OCI-LY3 (cell line): ENCODE results near the gene MISP.

Source experiments
- H2AFZ ChIP-seq: fragments of 200-600, 300-600 bp; shearing (Covaris generic); 2 replicates; pipeline ENCODE4 v1.6.0; 2014; ENCODE audit warnings: antibody characterized with exemption, low read depth, low read length
- H3K27ac ChIP-seq: fragments of 200-600, 300-600 bp; sonication (generic); 2 replicates; pipeline ENCODE4 v1.5.1; 2014; ENCODE audit warnings: mild to moderate bottlenecking, low read length, moderate library complexity, mixed read lengths
- H3K27me3 ChIP-seq: fragments of 200-600, 300-600 bp; sonication (generic); 2 replicates; pipeline ENCODE4 v1.6.1; 2014; ENCODE audit warnings: low read depth, low read length, mixed read lengths
- H3K36me3 ChIP-seq: fragments of 200-600, 300-600 bp; sonication (generic); replicated peaks from 2 replicates; pipeline ENCODE3; 2014; ENCODE audit warnings: low read depth, low read length, mixed read lengths
- H3K4me1 ChIP-seq: fragments of 300-600, 200-600 bp; sonication (generic); 2 replicates; pipeline ENCODE4 v1.6.1; 2014; ENCODE audit warnings: low read length, mixed read lengths
- H3K4me2 ChIP-seq: fragments of 200-600, 300-600 bp; sonication (generic); 2 replicates; pipeline ENCODE4 v1.6.1; 2014; ENCODE audit warnings: low read length, mixed read lengths
- H3K4me3 ChIP-seq: fragments of 300-600, 200-600 bp; sonication (generic); 2 replicates; pipeline ENCODE4 v1.5.1; 2014; ENCODE audit warnings: antibody characterized with exemption, mild to moderate bottlenecking, low read length, moderate library complexity
- H3K79me2 ChIP-seq: fragments of 300-600, 200-600 bp; shearing (Covaris generic); 2 replicates; pipeline ENCODE4 v1.6.1; 2014; ENCODE audit warnings: mild to moderate bottlenecking, low read length, mixed read lengths
- H3K9ac ChIP-seq: fragments of 300-600, 200-600 bp; shearing (Covaris generic); 2 replicates; pipeline ENCODE4 v1.6.0; 2014; ENCODE audit warnings: mild to moderate bottlenecking, low read length, moderate library complexity
- H3K9me3 ChIP-seq: fragments of 200-600, 300-600 bp; shearing (Covaris generic); 2 replicates; pipeline ENCODE4 v1.6.1; 2014; ENCODE audit warnings: low read length, mixed read lengths; ENCODE audit not compliant: insufficient read depth
- H4K20me1 ChIP-seq: fragments of 200-600, 300-600 bp; sonication (generic); 2 replicates; pipeline ENCODE4 v1.6.1; 2016; ENCODE audit warnings: low read length, mixed read lengths; ENCODE audit not compliant: insufficient read depth
- CTCF ChIP-seq: fragments of 200-600, 300-600 bp; sonication (generic); IDR thresholded peaks from 2 replicates; pipeline ENCODE4 v1.5.1; 2014; ENCODE audit warnings: antibody characterized with exemption, low read length, low read depth
- EZH2phosphoT487 ChIP-seq: fragments of 200-600 bp; shearing (Covaris generic); IDR thresholded peaks from 2 replicates; pipeline ENCODE4 v1.6.1; 2018; ENCODE audit warnings: antibody characterized with exemption, mixed run types, low read depth

The MISP gene

GRCh38 chr19:808423-808775 lies 57.5 kb downstream of the MISP start:
- H2AFZ ChIP-seq: no peak overlapping the region
- peaks cover 61% of the 10 kb centered on the region for H3K79me2 ChIP-seq
- H3K27ac ChIP-seq: no peak overlapping the region
- TF ChIP-seq CTCF: no peak
- TF ChIP-seq EZH2phosphoT487: no peak
- H3K36me3 ChIP-seq: peaks cover 91% of the 10 kb centered on the region
- no peaks in the 10 kb centered on the region for H3K4me1 ChIP-seq
- H3K4me2 ChIP-seq: no peak overlapping the region
- H4K20me1 ChIP-seq: peaks cover 82% of the 10 kb centered on the region
- H3K9me3 ChIP-seq: no peaks in the 10 kb centered on the region
- no peak overlapping the region for H3K9ac ChIP-seq
- no peaks in the 10 kb centered on the region for H3K27me3 ChIP-seq
- H3K4me3 ChIP-seq: no peak overlapping the region

GRCh38 chr19:810077-810855 lies 59.4 kb downstream of the MISP start:
- TF ChIP-seq CTCF (no peak), EZH2phosphoT487 (no peak)
- H4K20me1 ChIP-seq: peaks cover 63% of the 10 kb centered on the region

GRCh38 chr19:810883-811489 lies 60.1 kb downstream of the MISP start:
- no peak overlapping the region for H3K9ac ChIP-seq
- H3K79me2 ChIP-seq: peaks cover 35% of the 10 kb centered on the region
- H3K4me3 ChIP-seq: no peak overlapping the region
- H3K9me3 ChIP-seq: no peaks in the 10 kb centered on the region
- no peak overlapping the region for H3K27ac ChIP-seq
- H3K4me2 ChIP-seq: no peak overlapping the region
- peaks cover 90% of the 10 kb centered on the region for H3K36me3 ChIP-seq
- H3K4me1 ChIP-seq: no peaks in the 10 kb centered on the region
- TF ChIP-seq CTCF: no peak
- TF ChIP-seq EZH2phosphoT487: no peak
- no peaks in the 10 kb centered on the region for H3K27me3 ChIP-seq
- H4K20me1 ChIP-seq: peaks cover 56% of the 10 kb centered on the region
- H2AFZ ChIP-seq: no peak overlapping the region

More at GRCh38 chr19:810077-810855, 59.4 kb downstream of the MISP start:
- Histone ChIP-seq H3K9me3 (no peaks in the 10 kb centered on the region), H3K9ac (no peak overlapping the region), H3K4me1 (no peaks in the 10 kb centered on the region), H3K4me3 (no peak overlapping the region), H3K36me3 (peaks cover 91% of the 10 kb centered on the region), H3K27ac (no peak overlapping the region), H2AFZ (no peak overlapping the region), H3K4me2 (no peak overlapping the region), H3K79me2 (peaks cover 42% of the 10 kb centered on the region), H3K27me3 (no peaks in the 10 kb centered on the region)

GRCh38 chr19:811506-812048 lies 60.7 kb downstream of the MISP start:
- peaks cover 87% of the 10 kb centered on the region for H3K36me3 ChIP-seq
- no peak overlapping the region for H3K4me3 ChIP-seq
- H3K79me2 ChIP-seq: peaks cover 29% of the 10 kb centered on the region
- no peaks in the 10 kb centered on the region for H3K4me1 ChIP-seq
- H3K27ac ChIP-seq: no peak overlapping the region
- peaks cover 50% of the 10 kb centered on the region for H4K20me1 ChIP-seq
- H3K27me3 ChIP-seq: no peaks in the 10 kb centered on the region
- TF ChIP-seq CTCF: no peak
- TF ChIP-seq EZH2phosphoT487: no peak
- H2AFZ ChIP-seq: no peak overlapping the region
- no peak overlapping the region for H3K4me2 ChIP-seq
- no peak overlapping the region for H3K9ac ChIP-seq
- H3K9me3 ChIP-seq: no peaks in the 10 kb centered on the region
